Epithelial cell of esophagus (primary cell): ENCODE results near the gene CYP39A1.

Experiments used
- DNase-seq: peaks from one replicate; pipeline ENCODE4 v3.0.0; 2010; ENCODE audit warnings: low read depth
- H3K4me3 ChIP-seq: 2 replicates; pipeline ENCODE4 v1.5.1; 2011; ENCODE audit warnings: mild to moderate bottlenecking, low read length, control low read depth
- TF ChIP-seq, protein P1 (sequence below): IDR thresholded peaks from 2 replicates; pipeline ENCODE4 v1.5.1; 2011; ENCODE audit warnings: low read depth, mild to moderate bottlenecking, low read length, control low read depth, inconsistent platforms; ENCODE audit not compliant: insufficient read depth; ENCODE audit errors: missing control alignments

Gene CYP39A1

DNA sequence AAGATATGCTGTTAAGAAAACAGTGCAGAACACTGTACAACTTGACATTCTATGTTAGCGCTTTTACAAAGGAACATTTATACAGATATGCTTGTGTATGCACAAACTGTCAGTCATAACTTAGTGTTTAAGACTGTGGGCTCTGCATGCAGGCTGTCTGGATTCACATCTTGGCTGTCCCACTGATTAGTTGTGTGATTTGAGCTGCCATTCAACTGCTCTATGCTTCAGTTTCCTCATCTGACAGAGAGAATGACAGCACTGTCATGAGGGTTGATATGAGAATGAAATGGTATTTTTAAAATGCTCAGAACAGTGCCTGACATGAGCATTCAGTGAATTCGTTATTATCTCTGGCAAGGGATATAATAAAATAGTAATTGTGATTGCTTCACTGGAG is 8.9 kb upstream of the CYP39A1 start:
- no peak for DNase-seq
- no peak overlapping the region for H3K4me3 ChIP-seq
- TF ChIP-seq, protein P1, sequence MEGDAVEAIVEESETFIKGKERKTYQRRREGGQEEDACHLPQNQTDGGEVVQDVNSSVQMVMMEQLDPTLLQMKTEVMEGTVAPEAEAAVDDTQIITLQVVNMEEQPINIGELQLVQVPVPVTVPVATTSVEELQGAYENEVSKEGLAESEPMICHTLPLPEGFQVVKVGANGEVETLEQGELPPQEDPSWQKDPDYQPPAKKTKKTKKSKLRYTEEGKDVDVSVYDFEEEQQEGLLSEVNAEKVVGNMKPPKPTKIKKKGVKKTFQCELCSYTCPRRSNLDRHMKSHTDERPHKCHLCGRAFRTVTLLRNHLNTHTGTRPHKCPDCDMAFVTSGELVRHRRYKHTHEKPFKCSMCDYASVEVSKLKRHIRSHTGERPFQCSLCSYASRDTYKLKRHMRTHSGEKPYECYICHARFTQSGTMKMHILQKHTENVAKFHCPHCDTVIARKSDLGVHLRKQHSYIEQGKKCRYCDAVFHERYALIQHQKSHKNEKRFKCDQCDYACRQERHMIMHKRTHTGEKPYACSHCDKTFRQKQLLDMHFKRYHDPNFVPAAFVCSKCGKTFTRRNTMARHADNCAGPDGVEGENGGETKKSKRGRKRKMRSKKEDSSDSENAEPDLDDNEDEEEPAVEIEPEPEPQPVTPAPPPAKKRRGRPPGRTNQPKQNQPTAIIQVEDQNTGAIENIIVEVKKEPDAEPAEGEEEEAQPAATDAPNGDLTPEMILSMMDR, result no peak

DNA sequence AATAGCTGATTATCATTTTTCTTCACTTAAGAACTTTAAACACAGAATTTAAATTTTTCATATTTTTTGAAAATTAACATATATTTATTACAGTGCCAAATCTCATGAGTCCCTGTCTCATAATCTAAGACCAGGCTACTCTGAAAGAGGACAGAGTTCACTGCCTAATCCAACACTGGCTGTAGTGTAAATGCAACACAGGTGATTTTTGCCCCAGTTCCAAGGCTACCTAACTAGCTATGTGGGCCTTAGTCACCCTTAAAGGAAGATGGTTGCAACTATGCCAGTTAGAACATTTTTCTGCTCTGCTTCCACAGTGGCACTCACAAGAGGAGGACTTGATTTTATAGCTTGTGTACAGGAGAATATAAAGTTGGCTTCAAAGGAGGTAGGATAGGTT is 5.0 kb upstream of the CYP39A1 start:
- TF ChIP-seq, protein P1, result no peak
- no peak overlapping the region for H3K4me3 ChIP-seq
- DNase-seq, result no peak

DNA sequence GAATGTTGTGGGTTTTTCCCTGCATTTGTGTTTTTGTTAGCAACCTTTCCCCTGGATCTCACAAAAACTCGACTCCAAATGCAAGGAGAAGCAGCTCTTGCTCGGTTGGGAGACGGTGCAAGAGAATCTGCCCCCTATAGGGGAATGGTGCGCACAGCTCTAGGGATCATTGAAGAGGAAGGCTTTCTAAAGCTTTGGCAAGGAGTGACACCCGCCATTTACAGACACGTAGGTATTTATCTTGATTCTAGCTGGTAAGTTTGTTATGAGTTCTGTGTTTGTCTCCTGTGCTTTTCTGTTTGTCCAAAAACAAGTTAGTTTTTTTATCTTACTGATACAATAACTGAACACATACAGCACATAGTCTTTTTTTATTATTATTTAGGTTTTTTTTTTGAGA is 3.2 kb upstream of the CYP39A1 start:
- no peak overlapping the region for H3K4me3 ChIP-seq
- DNase-seq, result peak; percentile 16
- TF ChIP-seq, protein P1, result peak; percentile 35

DNA sequence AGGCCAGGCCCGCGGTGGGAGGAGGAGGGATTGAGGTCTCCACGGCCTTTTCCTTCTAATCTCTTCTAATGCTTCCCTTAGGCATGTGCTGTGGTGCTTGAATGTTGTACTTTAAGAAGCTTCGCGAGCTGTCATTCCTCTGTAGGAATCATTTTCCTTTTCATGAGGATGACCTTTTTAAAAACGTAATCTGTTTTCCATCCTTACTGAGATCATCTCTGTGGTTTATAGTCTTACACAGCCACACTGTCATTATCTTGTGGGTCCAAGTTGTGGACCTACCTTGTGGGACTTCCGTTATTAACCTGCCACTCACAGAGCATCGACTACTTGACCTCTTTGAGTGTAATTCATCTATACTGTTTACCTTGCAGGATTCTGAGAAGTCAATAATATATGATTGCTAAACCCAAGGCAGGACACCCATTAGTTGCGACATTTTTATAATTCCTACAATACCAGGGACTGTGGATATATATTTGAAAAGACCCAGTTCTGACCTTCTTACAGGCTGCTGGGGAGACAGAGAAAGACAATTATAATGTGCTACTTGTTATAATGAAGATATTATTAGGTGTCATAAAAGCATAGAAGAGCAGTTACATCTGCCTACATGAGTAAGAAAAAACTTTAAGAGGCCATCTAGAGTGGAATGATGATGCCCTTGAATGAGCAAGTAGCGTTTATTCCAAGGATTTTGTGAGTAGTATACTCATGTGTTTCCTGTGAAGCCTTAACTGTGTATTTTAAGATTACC is 999 bp upstream of the CYP39A1 start:
- peak overlapping the region; percentile 87 for H3K4me3 ChIP-seq
- TF ChIP-seq, protein P1, result no peak
- no peak for DNase-seq

DNA sequence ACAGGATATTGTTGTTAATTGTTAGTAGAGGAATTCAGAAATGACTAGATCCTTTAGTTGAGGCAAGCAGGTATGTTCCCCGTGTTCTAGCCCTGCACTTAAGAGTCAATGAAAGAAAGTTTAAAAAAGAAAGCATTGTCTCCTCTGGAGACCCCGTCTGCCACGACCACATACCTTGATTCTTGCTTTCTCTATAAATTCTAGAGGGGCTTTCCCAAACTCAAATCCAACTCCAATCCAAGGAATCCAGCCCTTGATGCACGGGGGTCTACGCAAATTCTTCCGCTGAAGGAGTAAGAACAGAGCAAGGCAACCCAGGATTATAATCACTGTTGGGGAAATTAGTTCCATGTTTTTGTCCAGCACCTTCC is 401 bp downstream of the CYP39A1 start:
- peak overlapping the region; percentile 87 for H3K4me3 ChIP-seq
- TF ChIP-seq, protein P1, result no peak
- DNase-seq, result no peak

DNA sequence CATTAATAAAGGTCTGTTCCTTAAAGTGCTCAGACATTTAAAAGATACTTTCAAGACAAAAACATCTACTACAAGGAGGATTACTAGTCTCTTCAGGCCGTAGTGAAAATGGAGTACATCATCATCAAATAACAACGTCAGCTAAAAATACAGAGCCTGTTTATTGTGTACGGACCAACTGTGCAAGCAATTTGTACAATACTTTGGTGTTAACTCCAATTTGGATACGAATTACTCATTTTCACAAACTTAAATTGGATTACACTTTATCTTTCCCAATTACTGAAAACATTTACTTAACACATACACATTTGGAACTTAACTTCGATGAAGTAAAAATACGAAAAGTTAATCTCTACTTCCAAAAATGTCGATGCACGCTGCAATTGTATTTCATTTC is 802 bp downstream of the CYP39A1 start:
- TF ChIP-seq, protein P1, result no peak
- DNase-seq, result peak; percentile 36
- H3K4me3 ChIP-seq, result peak overlapping the region; percentile 87

DNA sequence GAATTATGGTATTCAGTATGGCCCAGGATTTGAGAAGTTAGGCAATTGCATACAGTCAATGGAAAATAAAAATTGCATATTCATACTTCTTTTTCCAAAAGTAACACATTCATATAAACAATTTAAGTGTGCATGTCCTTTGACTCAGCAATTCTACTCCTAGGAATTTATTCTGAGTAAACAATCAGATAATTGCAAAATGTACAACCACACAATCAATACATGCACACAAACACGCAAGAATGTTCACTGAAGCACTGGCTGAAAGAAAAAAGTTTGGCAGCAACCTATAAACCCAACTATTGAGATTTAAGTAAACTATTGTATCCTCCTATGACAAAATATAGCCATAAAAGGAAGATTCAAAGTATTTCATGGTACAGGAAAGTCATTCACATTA is 1.6 kb downstream of the CYP39A1 start:
- peak overlapping the region; percentile 87 for H3K4me3 ChIP-seq
- peak; percentile 5 for DNase-seq
- TF ChIP-seq, protein P1, result no peak
